NCI-H2107 treated with DMSO at 0.1 percent for 48 hours (cell line): Measurements from ENCODE around the gene PACS2.
"Not testable (repeated sequence)": the region's sequence is repeated elsewhere in the genome, so short reads cannot be mapped to it uniquely, and the experiment has no call there.

Experiments
- DNase-seq: peaks from one replicate; lab custom pipeline; 2025; ENCODE audit not compliant: unreplicated experiment; lab: John Stamatoyannopoulos, UW

Gene PACS2

DNA sequence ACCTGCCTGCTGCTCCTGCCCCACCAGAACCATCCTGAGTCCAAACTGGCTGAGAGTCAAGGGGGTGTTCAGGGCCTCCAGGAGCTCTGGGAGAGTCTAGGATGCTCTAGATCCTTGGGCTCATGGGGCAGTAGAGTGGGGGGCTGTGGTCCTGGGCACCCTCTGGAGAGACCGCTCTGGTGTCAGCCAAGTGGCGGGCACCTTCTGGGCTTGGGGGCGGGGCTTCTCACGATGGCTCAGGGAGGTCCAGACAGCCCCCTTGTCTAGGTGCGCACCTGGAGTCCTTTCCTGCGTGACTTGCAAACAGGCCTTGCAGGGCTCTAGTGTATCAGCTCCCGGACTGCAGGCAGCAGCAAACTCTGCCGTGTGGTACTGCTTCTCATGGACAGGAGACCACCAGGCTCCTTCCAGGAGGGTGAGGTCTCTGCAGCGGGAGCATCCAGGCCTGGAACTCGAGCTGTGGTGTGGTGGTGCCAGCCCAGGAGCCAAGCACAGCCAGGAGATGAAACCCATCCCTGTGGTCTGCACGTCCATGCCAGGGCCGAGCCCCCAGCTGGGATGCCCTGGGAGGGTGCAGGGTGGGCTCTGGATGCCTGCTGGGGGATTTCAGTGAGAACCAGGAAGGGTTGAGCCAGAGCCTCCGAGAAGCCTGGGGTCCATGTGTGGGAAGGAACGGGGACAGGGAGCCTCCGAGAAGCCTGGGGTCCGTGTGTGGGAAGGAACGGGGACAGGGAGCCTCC is 15.0 kb downstream of the PACS2 start:
- no peak for DNase-seq

DNA sequence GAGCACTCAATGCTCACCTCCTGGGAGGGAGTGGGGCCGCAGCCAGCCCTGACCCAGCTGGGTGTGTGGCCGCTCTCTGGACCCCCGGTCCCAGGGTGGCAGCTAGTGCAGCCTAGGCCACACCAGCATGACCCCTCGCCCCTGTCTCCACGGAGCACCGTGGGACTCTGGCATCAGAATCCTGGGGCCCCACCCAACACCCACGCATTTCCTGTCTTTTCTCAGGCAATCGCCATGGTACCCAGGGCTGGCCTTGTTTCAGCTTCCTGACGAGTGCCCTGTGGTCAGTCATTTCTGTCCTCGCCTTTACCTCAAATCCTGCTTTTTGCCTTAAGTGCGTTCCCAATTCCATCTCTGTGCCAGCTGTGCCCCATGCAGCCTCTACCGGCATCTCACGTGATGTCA is 15.9 kb downstream of the PACS2 start:
- DNase-seq = no peak

DNA sequence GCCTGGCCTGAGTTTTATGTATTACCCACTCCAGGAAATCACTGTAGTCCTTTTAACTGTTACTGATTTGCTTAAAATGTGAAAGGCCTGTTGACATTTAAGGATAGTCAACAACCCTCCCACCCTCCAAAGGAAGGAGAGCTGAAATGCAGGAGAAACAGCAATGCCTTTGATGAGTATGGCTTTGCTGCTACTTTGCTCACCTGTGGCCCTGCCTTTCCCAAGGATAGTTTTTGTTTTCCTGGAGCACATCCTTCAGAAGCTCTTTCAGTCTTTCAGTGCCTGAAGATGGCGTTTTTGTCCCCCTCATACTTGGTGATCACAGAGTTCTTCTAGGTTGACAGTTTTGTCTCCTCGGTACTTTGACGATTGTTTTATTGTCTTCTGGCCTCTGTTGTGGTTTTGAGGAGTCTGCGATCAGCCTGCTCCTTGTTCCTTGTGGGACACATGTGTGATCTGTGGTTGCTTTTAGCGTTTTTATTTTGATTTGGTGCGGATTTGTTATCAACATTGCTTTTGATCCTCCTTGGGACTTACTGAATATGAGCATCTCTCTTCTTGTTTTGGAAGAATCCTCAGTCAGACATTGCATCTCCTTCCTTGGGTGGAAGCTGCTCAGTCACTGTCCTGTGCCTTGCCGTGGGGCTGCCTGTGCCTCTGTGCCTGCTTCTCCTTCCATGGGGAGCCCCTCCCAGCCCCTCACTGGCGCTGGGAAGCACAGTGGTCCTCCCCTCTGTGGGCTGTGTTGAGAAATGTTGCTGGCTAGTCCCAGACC is 17.2 kb downstream of the PACS2 start:
- no peak for DNase-seq

DNA sequence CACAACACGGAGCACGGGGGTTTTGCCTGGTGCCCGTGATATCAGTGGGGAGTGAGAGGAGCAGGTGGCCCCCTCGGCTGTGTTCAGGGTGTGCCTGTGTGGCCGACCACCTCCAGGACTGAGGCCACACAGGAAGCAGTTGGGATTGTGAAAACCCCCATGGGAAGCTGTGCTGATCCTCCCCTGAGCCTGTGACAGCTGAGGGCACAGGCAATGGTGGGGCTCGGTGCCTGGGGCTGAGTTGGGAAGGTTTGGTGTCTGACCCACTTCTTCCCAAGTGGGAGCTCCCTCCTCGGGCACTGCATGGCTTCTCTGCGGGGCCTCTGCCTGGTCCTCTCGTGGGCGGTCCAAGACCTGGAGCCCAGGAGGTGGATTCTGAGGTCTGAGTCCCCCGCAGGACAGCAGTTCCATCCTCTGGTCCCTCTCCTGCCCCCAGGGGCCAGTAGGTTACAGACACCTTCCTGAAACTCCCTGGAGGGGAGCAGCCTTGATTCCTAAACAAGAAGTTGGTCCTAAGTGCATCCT is 17.9 kb downstream of the PACS2 start:
- no peak for DNase-seq

DNA sequence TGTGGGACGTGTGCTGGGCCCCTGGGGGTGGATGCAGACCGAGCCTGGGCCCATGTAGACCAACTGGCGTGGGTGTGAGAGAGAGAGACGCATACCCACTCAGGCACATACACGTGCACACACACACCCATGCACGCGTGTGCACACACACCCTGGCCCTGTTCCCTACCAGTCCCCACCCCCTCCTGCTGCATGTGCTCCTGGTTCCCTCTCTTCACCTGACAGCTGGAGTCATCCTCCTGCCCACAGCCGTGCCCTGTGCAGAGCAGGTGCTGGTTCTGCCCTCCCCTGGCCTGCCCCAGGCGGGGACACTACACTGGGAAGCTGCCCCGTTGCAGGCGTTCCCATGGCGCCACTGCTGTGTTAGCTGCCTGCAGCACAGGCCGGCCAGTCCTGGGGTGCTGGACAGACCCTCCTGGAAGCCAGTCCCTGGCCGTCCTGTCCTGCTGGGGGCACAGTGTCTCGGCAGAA is 18.5 kb downstream of the PACS2 start:
- no peak for DNase-seq

DNA sequence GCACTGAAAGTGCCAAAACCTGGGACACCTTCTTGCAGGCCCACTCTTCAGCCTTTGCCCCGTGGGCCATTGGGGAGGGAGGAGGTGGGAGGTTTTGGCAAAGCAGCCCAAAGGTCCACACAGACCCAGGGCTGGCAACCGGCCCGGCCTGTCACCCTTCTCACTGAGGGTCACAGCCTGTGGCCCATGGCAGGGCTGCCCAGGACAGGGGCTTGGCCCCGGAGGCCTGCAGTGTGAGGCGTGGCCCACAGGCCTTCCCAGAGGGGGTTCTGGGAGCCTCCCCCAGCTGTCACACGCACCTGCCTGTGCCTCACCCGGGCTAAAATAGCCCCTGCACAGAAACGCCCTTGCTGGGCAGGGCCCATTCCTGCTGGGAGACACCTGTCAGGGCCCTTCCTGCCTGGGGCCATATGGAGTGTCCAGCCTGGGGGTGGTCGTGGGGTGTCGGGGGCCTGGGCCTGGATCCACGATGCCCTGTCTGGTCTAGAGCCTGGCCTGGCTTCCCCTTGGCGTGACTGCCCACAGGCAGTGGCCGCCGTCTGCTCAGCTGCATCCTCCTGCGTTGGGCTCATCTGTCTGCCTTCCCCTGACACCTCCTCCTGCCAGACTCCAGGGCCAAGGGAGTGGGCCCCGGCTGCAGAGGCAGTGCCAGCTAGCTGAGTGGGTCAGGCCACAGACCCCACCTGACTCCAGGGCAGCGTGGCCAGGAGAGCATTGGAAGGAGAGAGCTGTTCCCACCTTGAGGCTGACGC is 19.2 kb downstream of the PACS2 start:
- no peak for DNase-seq

DNA sequence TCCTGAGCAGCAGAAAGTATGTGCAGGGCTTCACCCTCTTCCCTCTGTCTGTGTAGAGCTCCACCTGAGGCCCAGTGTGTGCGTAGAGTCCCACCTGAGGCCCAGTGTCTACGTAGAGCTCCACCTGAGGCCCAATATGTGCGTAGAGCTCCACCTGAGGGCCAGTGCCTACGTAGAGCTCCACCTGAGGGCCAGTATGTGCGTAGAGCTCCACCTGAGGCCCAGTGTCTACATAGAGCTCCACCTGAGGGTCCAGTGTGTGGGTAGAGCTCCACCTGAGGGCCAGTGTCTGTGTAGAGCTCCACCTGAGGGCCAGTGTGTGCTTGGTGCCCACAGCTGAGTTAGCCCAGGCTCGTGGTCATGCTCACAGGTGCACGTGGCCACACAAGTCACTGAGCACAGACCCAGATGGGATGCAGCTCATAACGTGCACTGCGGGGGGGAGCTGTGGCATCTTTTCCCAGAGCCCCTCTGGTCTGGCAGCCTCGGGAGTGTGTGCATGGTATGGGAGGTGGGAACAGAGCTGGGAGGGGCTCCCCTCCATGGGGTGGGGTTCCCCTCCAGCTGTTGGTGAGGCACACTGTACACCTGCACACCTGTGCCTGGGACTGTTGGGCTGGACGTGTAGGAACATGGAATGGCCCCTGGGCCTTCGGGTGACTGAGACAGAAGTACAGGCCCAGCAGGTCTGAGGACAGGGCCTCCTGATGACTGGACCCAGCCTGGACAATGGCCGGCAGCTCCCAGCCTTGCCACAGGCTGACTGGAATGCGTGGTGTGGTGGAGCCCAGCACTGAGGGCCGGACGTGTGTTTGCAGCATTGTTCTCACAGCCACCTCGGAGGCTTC is 20.1 kb downstream of the PACS2 start:
- no peak for DNase-seq

DNA sequence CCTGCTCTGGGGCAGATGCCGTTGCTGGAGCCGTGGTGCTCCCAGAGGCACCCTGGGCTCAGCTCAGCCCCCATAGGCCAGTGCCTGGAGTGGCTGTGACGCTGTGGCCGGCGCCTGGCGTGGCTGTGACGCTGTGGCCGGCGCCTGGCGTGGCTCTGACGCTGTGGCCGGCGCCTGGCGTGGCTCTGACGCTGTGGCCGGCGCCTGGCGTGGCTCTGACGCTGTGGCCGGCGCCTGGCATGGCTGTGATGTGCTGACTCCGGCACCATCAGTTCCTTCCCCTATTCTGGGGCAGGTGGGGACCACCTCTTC is 20.6 kb downstream of the PACS2 start:
- DNase-seq = not testable (repeated sequence)

DNA sequence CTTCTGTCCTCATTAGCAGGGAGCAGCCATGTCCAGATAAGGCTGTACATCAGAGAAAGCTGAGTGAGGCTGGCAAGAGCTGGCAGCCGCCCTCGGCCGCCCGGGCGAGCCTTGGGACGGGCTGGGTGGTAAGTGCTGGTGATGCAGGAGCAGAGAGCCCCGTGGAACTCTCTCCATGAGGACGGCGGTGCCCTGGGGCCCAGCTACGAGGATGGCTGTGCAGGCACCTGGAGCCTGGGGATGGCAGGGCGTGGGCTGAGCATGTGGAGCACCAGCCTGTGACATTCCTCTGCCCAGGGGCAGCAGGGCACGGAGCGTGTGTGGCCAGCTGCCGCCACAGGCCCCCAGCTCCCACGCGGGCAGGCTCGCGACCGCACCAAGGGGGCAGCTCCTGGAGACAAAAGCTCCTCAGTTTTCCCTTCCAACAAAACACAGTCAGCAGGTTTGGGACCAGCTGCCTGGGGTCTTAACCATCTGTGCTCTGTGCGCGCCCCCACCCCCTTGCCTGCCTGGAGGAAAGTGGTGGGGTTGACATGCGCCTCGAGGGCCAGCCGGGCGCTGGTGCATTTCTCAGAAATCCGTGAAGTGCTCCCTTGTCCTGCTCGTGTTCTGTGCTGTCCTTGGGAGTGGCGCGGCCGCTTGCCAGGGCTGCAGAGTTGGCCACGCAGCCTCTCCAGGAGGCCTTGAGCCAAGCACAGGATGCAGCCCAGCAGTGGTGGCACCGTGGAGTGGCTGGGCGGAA is 21.4 kb downstream of the PACS2 start:
- DNase-seq = no peak

DNA sequence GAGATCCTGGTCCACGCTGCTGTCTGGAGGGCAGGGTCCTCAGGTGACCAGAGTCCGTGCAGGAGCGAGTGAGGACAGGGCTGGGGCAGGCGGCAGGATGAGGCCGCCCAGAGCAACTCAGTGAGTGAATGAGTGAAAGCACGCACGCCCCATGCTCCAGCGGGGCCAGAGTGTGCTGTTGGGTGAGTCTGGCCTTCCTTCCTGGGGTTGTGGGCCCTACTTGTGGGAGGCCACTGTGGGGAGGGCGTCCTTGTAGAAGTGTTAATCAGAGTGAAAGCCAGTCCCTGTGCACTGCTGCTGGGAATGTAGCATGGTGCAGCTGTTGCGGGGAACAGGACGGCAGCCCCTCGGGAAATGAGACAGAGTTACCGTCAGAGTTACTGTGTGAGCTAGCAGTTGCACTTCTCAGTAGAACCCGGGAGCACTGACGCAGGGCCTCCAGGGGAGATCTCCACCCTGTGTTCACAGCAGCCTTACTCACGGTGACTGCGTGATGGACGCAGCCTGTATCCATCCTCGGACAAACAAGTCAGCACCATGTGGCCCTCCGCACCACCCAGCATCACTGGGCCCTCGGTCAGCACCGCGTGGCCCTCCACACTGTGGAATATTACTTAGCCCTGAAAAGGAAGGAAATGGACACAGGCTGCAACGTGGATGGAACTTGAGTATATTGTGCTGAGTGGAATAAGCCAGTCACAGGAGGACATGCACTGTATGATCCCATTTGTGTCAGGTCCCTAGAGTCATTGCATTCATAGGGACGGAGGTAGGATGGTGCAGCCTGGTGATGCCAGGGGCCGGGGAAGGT is 22.1 kb downstream of the PACS2 start:
- DNase-seq = no peak

DNA sequence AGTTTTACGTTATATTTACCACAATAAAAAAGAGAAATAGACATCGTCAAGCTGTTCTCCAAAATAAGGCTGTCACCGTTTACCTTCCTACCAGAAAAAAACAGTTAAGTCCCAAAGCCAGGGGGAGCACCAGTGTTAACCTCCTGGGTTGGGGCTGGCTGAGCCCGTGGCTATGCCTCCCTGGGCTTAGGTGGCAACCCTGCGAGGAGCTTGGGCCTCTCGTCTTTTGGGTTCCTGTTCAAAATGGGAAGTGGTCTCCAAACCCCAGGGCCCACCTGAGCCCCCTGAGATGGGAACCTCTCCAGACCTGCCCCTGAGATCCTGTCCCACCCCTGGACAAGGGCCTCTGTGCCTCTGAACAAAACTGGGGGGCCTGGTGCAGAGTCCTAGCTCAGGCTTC is 22.9 kb downstream of the PACS2 start:
- no peak for DNase-seq

DNA sequence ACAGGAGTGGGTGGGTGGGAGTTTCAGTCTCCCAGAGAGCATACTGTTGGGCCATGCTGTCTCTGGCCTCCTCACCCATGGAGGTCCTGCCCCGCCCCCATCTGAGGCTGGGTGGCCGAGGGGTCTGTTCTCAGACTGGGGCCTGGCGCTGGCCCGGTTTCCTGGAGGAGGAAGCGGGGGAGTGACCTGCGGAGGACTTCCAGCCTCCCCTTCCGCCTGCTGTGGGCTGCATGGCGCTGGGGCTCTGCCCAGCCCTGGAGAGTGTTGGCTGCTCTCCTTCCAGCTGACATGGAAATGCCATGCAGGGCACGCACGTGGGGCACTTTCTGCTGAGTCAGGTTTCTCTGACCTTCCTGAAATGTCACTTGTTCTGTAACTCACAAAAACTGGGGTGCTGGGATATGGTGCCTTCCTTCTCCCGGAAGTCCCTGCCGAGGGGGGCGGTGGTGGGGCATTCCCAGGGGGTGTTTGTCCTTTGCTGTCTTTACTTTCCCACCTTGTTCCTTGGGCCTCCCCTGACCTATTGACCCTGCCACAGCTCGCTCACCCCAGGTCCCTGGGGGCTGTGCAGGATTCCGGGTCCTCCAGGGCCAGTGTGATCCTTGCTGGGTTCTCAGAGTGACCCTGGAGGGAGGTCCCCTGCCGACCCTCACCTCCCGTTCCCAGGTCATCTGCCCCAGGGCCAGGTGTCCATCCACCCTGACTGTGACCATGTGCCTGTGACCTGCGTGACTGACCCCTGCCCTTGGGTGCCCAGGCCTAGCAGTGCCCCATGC is 23.6 kb downstream of the PACS2 start:
- no peak for DNase-seq

DNA sequence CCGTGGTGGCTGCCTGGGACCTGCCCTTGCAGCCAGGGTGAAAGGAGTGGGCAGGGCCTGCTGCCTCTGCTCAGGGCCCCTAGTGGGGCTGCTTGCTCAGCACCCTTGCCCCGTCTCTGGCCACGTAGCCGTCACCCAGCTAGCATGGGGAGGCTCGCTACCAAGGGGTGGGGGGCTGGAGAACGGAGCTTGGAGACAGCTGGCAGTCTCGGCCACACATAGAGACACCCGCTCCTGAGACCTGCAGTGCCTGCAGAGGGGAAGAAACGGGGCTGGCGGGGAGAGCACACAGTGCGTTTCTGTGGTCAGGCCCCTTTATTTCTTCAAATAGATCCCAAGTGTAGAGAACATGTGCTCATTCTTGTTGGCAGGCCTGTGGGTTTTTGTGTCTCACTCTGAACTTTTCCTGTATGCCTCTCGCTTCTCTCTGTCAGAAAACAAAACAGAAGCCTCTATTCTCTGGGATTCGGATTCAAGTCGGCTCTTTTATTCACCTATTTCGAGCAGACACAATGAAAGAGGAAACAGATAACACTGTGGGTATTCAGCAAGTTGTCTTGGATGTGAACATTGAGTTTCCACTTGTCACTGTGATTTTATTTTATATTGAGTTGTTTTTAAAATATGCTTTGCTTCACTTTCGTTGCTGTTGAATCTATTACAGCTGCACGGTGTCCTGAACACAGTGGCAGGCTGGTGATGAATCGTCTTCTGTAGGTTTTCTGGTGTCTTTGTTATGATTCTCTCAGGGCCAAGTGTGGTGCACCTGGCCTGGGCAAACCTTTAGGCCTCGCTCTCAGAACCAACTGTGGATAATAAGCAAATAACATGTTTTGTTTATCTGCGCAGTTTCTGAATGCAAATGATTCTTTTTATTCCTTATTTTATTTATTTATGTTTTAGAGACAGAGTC is 26.5 kb downstream of the PACS2 start:
- no peak for DNase-seq

DNA sequence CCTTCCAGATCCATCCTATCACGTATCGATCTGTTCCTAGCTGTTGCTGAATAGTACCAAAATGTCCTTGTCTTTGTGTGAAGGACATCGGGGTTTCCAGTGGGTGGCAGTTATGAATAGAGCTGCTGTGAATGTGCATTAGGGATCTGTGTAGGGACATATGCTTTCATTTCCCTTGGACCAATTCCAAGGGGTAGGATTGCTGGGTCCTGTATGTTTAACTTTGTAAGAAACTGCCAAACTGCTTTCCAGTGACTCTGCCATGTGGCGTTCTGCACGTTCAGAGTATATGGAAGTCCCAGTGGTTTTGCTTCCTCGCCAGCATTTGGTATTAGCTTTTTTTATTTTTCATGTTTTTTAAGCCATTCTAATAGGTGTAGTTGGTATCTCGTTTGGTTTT is 28.6 kb downstream of the PACS2 start:
- DNase-seq = peak; percentile 74

DNA sequence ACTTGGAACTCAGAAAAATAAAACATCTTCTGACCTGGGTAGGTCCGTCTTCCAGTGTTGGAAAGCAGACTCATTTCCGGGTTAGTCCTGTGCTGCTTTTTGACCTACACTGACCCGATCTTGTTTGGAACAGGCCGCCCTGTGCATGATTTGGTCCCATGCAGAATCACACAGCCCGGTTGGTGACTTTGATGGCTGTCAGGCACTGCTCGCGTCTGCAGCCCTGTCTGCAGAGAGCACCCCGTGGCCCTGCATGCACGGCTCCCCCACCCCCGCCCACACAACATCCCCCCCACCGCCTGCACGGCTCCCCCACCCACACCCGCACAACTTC is 31.6 kb downstream of the PACS2 start:
- no peak for DNase-seq

DNA sequence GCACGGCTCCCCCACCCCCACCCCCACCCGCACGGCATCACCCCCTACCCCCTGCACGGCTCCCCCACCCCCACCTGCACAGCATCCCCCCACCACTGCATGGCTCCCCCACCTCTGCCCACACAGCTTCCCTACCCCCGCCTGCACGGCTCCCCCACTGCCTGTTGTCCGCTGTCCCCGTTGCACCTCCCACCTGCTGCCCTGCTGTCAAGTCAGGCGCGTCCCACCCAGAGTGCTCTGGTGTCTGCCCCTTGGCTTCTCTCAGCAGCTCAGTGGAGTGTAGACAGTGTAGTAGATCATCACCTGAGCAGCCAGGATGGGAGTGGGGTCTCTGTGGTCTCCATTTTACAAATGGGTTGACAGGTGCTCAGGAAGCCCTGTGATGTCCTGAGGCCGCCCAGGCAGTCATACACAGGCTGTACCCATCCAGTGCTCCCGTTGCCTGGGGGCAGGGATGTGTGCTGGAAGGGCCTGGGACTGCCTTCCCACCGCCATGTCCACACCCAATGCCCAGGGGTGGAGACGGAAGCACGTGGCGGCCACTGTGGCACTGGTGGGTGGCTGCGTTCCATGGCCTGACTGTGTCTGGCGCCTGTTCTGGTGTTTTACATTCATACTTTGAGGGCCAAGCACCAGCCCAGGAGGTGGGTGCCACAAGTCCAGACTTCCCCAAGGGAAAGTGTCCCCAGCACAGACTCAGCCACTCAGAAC is 32.5 kb downstream of the PACS2 start:
- DNase-seq = no peak

DNA sequence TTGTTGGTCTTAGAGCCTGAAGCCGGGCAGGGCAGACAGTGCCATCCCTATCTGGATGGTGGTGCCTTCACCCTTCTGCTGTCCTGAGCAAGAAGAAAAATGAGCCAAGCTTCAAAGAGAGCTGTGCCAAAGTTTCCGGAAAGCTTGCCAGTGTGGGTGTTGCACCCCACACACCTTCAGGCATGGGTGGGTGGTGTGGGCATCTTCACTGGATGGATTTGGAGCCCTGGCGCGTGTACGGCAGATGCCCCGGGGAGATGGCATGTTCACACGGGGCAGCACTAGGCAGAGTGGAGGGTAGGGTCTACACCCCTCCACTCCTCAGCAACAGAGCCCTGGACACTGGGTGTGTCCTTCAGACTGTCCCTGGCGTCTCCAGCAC is 33.0 kb downstream of the PACS2 start:
- no peak for DNase-seq
